KMS-11 (cell line): ENCODE data around the gene MYBPC3.

Experiments
- H2AFZ ChIP-seq: fragments of 200-600 bp; sonication (generic); 2 replicates; pipeline ENCODE4 v1.6.1; 2016; ENCODE audit warnings: antibody characterized with exemption, mixed run types, low read depth
- H3K27ac ChIP-seq: fragments of 200-600 bp; sonication (generic); 2 replicates; pipeline ENCODE4 v1.6.1; 2016; ENCODE audit warnings: mild to moderate bottlenecking, mixed run types
- H3K27me3 ChIP-seq: fragments of 200-600 bp; sonication (generic); 2 replicates; pipeline ENCODE4 v1.6.1; 2017; ENCODE audit warnings: mild to moderate bottlenecking, low read depth, mixed run types, moderate library complexity; ENCODE audit not compliant: insufficient read depth
- H3K36me3 ChIP-seq: fragments of 200-600 bp; sonication (generic); 2 replicates; pipeline ENCODE4 v1.6.1; 2017; ENCODE audit warnings: mild to moderate bottlenecking, mixed run types; ENCODE audit not compliant: insufficient read depth
- H3K4me1 ChIP-seq: fragments of 200-600 bp; sonication (generic); 2 replicates; pipeline ENCODE4 v1.6.1; 2016; ENCODE audit warnings: mild to moderate bottlenecking, low read depth, mixed run types; ENCODE audit not compliant: poor library complexity, severe bottlenecking
- H3K4me2 ChIP-seq: fragments of 200-600 bp; sonication (generic); 2 replicates; pipeline ENCODE4 v1.7.0; 2016; ENCODE audit warnings: mild to moderate bottlenecking, mixed run types
- H3K4me3 ChIP-seq: fragments of 200-600 bp; sonication (generic); IDR thresholded peaks from 2 replicates; pipeline ENCODE4 v1.6.1; 2017; ENCODE audit warnings: low read depth, low read length, mixed read lengths; ENCODE audit not compliant: insufficient read depth
- H3K79me2 ChIP-seq: fragments of 200-600 bp; sonication (generic); 2 replicates; pipeline ENCODE4 v1.6.1; 2016; ENCODE audit warnings: low read depth, mixed run types; ENCODE audit not compliant: insufficient read depth
- H3K9ac ChIP-seq: fragments of 200-600 bp; sonication (generic); 2 replicates; pipeline ENCODE4 v1.6.1; 2016; ENCODE audit warnings: mild to moderate bottlenecking, mixed run types
- H4K20me1 ChIP-seq: fragments of 200-600 bp; sonication (generic); 2 replicates; pipeline ENCODE4 v1.6.1; 2016; ENCODE audit warnings: mild to moderate bottlenecking, mixed run types; ENCODE audit not compliant: insufficient read depth
- TF ChIP-seq, protein P1 (sequence below): fragments of 200-600 bp; sonication (generic); conservative IDR thresholded peaks from 2 replicates; pipeline ENCODE4 v1.6.1; 2017; ENCODE audit warnings: low read depth, mild to moderate bottlenecking, antibody characterized with exemption, low read length, moderate library complexity, mixed read lengths

Gene MYBPC3

GRCh38 chr11:47331454-47332302 is 20.8 kb downstream of the MYBPC3 start:
- no peaks in the 10 kb centered on the region for H3K36me3 ChIP-seq
- H4K20me1 ChIP-seq, result no peaks in the 10 kb centered on the region
- no peak overlapping the region for H3K9ac ChIP-seq
- no peaks in the 10 kb centered on the region for H3K79me2 ChIP-seq
- no peak overlapping the region for H3K4me2 ChIP-seq
- H3K4me1 ChIP-seq, result peaks cover under 1% of the 10 kb centered on the region
- TF ChIP-seq, protein P1, sequence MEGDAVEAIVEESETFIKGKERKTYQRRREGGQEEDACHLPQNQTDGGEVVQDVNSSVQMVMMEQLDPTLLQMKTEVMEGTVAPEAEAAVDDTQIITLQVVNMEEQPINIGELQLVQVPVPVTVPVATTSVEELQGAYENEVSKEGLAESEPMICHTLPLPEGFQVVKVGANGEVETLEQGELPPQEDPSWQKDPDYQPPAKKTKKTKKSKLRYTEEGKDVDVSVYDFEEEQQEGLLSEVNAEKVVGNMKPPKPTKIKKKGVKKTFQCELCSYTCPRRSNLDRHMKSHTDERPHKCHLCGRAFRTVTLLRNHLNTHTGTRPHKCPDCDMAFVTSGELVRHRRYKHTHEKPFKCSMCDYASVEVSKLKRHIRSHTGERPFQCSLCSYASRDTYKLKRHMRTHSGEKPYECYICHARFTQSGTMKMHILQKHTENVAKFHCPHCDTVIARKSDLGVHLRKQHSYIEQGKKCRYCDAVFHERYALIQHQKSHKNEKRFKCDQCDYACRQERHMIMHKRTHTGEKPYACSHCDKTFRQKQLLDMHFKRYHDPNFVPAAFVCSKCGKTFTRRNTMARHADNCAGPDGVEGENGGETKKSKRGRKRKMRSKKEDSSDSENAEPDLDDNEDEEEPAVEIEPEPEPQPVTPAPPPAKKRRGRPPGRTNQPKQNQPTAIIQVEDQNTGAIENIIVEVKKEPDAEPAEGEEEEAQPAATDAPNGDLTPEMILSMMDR, result no peak
- H3K4me3 ChIP-seq, result no peak overlapping the region
- H3K27ac ChIP-seq, result no peak overlapping the region
- H2AFZ ChIP-seq, result no peak overlapping the region
- H3K27me3 ChIP-seq, result no peaks in the 10 kb centered on the region

DNA sequence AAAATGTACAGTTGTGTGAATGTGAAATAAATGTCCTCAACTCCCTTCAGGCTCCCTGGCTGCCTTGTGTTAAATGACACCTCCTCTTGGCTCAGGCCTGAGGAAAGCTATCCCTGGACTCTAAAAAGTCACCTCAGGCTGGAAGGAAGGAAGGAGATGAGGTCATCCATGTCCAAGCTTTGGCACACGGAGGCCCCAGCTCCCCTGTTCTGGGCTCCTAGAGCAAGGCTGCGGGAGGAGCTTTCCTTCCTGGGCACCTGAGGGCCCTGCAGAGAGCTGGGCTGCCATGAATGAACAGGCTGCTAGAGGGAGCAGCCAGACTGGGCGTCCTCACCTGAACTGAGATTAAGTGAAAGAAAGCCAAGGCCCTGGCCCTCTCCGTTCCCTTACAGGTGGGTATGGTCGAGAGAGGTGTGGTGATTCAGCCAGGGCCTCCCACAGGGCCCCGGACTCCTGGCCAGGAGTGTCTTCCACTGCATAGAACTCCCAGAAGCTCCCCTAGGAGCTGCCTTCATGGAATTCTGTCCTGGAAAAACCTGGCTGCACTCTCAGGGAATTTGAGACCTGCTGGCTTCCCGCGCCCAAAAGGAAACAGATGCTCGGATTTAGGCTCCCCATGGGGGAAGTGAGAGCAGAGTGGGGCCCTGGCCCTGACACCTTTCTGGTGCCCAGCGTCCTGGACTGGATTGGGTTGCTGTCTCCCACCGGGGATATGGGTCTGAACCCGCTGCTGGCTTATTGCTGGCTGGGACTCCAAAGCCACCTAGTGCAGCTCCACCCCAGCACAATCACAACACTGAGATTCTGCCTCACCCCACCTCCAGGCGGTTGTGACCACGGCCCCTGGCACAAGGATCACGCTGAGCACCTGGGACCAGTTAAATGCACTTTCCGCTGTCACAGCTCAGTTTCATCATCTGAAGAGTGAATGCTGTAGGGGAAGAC is 22.2 kb downstream of the MYBPC3 start:
- no peak overlapping the region for H3K4me3 ChIP-seq
- H3K36me3 ChIP-seq, result no peaks in the 10 kb centered on the region
- no peak overlapping the region for H3K4me2 ChIP-seq
- H3K79me2 ChIP-seq, result no peaks in the 10 kb centered on the region
- H3K9ac ChIP-seq, result no peak overlapping the region
- peaks cover 15% of the 10 kb centered on the region for H3K4me1 ChIP-seq
- no peaks in the 10 kb centered on the region for H3K27me3 ChIP-seq
- TF ChIP-seq, protein P1, result no peak
- no peaks in the 10 kb centered on the region for H4K20me1 ChIP-seq
- H2AFZ ChIP-seq, result no peak overlapping the region
- no peak overlapping the region for H3K27ac ChIP-seq

- no peak overlapping the region for H3K27ac ChIP-seq
- no peak overlapping the region for H3K4me2 ChIP-seq
- H3K9ac ChIP-seq, result no peak overlapping the region
These were observed 23.0 kb downstream of the MYBPC3 start for GRCh38 chr11:47329431-47329986.

More at GRCh38 chr11:47329431-47329986, 23.0 kb downstream of the MYBPC3 start:
- peaks cover 19% of the 10 kb centered on the region for H3K4me1 ChIP-seq
- TF ChIP-seq, protein P1, result no peak
- H4K20me1 ChIP-seq, result no peaks in the 10 kb centered on the region
- H3K36me3 ChIP-seq, result no peaks in the 10 kb centered on the region
- H2AFZ ChIP-seq, result no peak overlapping the region
- no peak overlapping the region for H3K4me3 ChIP-seq
- H3K79me2 ChIP-seq, result no peaks in the 10 kb centered on the region
- no peaks in the 10 kb centered on the region for H3K27me3 ChIP-seq
